Measurements from ENCODE around the gene KLHL10.

DNA sequence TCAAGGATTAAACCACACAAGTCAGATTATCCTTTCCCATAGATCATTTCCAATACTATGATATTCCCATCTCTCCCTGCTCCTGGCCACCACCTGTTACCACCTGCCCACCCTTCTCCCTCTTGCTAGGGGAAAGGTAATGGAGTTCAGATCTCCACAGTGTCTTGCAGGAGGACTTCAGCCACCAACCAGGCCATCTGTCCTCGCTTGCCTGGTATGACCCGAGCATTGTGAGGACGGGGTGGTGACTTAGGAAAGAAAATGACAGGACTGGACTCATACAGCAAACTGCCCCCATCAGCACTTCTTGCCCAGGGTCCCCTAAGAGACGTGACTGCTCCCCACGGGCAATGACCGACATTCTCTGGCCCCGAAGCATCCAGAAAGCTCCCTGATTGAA is 14.0 kb upstream of the KLHL10 start:
- TF ChIP-seq, protein P1, sequence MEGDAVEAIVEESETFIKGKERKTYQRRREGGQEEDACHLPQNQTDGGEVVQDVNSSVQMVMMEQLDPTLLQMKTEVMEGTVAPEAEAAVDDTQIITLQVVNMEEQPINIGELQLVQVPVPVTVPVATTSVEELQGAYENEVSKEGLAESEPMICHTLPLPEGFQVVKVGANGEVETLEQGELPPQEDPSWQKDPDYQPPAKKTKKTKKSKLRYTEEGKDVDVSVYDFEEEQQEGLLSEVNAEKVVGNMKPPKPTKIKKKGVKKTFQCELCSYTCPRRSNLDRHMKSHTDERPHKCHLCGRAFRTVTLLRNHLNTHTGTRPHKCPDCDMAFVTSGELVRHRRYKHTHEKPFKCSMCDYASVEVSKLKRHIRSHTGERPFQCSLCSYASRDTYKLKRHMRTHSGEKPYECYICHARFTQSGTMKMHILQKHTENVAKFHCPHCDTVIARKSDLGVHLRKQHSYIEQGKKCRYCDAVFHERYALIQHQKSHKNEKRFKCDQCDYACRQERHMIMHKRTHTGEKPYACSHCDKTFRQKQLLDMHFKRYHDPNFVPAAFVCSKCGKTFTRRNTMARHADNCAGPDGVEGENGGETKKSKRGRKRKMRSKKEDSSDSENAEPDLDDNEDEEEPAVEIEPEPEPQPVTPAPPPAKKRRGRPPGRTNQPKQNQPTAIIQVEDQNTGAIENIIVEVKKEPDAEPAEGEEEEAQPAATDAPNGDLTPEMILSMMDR (IDR thresholded peaks at IDR 0.05): no peak
- no peak for TF ChIP-seq POLR2A (IDR thresholded peaks at IDR 0.05)
